Measurements from ENCODE around the gene RTKN.

The RTKN gene

GRCh38 chr2:74436111-74436805 lies 5.5 kb downstream of the RTKN start:
- Histone ChIP-seq H3K27ac (ENCODE audit: low read depth, low read length) (no peak overlapping the region), H3K36me3 (ENCODE audit: low read length) (no peaks in the 10 kb centered on the region), H3K27me3 (ENCODE audit: low read length) (no peaks in the 10 kb centered on the region), H3K4me2 (ENCODE audit: low read depth, low read length, poor library complexity, severe bottlenecking) (no peak overlapping the region), H3K4me3 (ENCODE audit: insufficient read depth, low read length, poor library complexity, severe bottlenecking) (no peak overlapping the region), H3K9me2 (replicated peaks; ENCODE audit: insufficient read depth, low read length) (no peaks in the 10 kb centered on the region), H3K79me2 (ENCODE audit: insufficient read depth, low read length) (no peaks in the 10 kb centered on the region), H3F3A (ENCODE audit: insufficient read depth) (no peaks in the 10 kb centered on the region), H4K20me1 (ENCODE audit: low read depth, low read length) (no peaks in the 10 kb centered on the region), H3K9ac (ENCODE audit: low read length) (no peak overlapping the region), H3K9me3 (ENCODE audit: insufficient read depth, low read length) (no peaks in the 10 kb centered on the region), H2AFZ (ENCODE audit: low read depth, low read length, severe bottlenecking) (no peak overlapping the region)
- no peak for TF ChIP-seq EZH2phosphoT487 (conservative IDR thresholded peaks at IDR 0.05; ENCODE audit: low read length)
- TF ChIP-seq, protein P1, sequence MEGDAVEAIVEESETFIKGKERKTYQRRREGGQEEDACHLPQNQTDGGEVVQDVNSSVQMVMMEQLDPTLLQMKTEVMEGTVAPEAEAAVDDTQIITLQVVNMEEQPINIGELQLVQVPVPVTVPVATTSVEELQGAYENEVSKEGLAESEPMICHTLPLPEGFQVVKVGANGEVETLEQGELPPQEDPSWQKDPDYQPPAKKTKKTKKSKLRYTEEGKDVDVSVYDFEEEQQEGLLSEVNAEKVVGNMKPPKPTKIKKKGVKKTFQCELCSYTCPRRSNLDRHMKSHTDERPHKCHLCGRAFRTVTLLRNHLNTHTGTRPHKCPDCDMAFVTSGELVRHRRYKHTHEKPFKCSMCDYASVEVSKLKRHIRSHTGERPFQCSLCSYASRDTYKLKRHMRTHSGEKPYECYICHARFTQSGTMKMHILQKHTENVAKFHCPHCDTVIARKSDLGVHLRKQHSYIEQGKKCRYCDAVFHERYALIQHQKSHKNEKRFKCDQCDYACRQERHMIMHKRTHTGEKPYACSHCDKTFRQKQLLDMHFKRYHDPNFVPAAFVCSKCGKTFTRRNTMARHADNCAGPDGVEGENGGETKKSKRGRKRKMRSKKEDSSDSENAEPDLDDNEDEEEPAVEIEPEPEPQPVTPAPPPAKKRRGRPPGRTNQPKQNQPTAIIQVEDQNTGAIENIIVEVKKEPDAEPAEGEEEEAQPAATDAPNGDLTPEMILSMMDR (IDR thresholded peaks at IDR 0.05; ENCODE audit: insufficient read depth, low read length, poor library complexity, severe bottlenecking), result no peak

DNA sequence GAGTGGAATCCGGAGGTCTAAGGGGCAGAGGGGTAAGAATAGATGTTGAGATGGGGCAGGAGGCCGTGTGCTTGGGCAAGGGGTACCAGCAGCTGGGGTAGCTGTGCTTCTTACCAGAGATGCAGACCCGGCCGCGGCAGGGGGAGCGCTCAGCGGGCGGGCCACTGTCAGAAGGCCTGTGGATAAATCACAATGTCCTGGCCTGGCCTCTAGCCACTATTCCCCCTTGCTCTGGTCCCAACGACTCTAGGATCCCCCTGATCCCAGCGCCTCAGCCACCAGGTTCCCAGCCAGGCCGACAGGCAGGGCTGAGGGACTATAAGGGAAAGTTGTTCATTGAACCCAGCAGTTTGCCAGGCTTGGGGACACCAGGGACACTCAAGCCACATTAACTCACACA lies 11.2 kb downstream of the RTKN start:
- H3K9me3 ChIP-seq (ENCODE audit: insufficient read depth, low read length), result no peaks in the 10 kb centered on the region
- no peak overlapping the region for H3K4me2 ChIP-seq (ENCODE audit: low read depth, low read length, poor library complexity, severe bottlenecking)
- H3K9ac ChIP-seq (ENCODE audit: low read length), result no peak overlapping the region
- H3K9me2 ChIP-seq (replicated peaks; ENCODE audit: insufficient read depth, low read length), result no peaks in the 10 kb centered on the region
- no peaks in the 10 kb centered on the region for H3F3A ChIP-seq (ENCODE audit: insufficient read depth)
- H3K36me3 ChIP-seq (ENCODE audit: low read length), result no peaks in the 10 kb centered on the region
- H4K20me1 ChIP-seq (ENCODE audit: low read depth, low read length), result no peaks in the 10 kb centered on the region
- H2AFZ ChIP-seq (ENCODE audit: low read depth, low read length, severe bottlenecking), result no peak overlapping the region
- no peaks in the 10 kb centered on the region for H3K79me2 ChIP-seq (ENCODE audit: insufficient read depth, low read length)
- no peaks in the 10 kb centered on the region for H3K27me3 ChIP-seq (ENCODE audit: low read length)
- H3K27ac ChIP-seq (ENCODE audit: low read depth, low read length), result no peak overlapping the region
- TF ChIP-seq, protein P1 (IDR thresholded peaks at IDR 0.05; ENCODE audit: insufficient read depth, low read length, poor library complexity, severe bottlenecking), result no peak
- no peak for TF ChIP-seq EZH2phosphoT487 (conservative IDR thresholded peaks at IDR 0.05; ENCODE audit: low read length)
- no peak overlapping the region for H3K4me3 ChIP-seq (ENCODE audit: insufficient read depth, low read length, poor library complexity, severe bottlenecking)

- Histone ChIP-seq H3K4me3 (ENCODE audit: insufficient read depth, low read length, poor library complexity, severe bottlenecking) (no peak overlapping the region), H3K9me3 (ENCODE audit: insufficient read depth, low read length) (no peaks in the 10 kb centered on the region), H4K20me1 (ENCODE audit: low read depth, low read length) (no peaks in the 10 kb centered on the region), H3K27ac (ENCODE audit: low read depth, low read length) (no peak overlapping the region), H3F3A (ENCODE audit: insufficient read depth) (no peaks in the 10 kb centered on the region), H3K36me3 (ENCODE audit: low read length) (no peaks in the 10 kb centered on the region), H3K9ac (ENCODE audit: low read length) (no peak overlapping the region), H2AFZ (ENCODE audit: low read depth, low read length, severe bottlenecking) (no peak overlapping the region), H3K4me2 (ENCODE audit: low read depth, low read length, poor library complexity, severe bottlenecking) (no peak overlapping the region), H3K79me2 (ENCODE audit: insufficient read depth, low read length) (no peaks in the 10 kb centered on the region), H3K9me2 (replicated peaks; ENCODE audit: insufficient read depth, low read length) (no peaks in the 10 kb centered on the region), H3K27me3 (ENCODE audit: low read length) (no peaks in the 10 kb centered on the region)
- no peak for TF ChIP-seq EZH2phosphoT487 (conservative IDR thresholded peaks at IDR 0.05; ENCODE audit: low read length)
- TF ChIP-seq, protein P1 (IDR thresholded peaks at IDR 0.05; ENCODE audit: insufficient read depth, low read length, poor library complexity, severe bottlenecking), result no peak
These were observed 12.0 kb downstream of the RTKN start for GRCh38 chr2:74429487-74430451.

Data from SU-DHL-6 (cell line).